Activated CD8-positive, alpha-beta T cell treated with anti-CD3 and anti-CD28 coated beads for 36 hours (primary cell): Measurements from ENCODE around the gene MAP4K3. TPM values are rescaled to one million over a fixed set of nuclear protein-coding genes. Genes with fewer than 3 reads are reported as not detected.

Source experiments
- ATAC-seq: fragments of 200-7000 bp; cut with Tn5 transposase; one replicate; pipeline ENCODE4 v1.10.0; 2021; ENCODE audit warnings: mild to moderate bottlenecking, moderate library complexity
- CTCF ChIA-PET: fragments of 350-600 bp; sonication (Branson Sonifier 250); formaldehyde crosslinking; loops from one replicate; lab custom pipeline; 2021; ENCODE audit warnings: antibody characterized with exemption; lab: Charles Lee
- POLR2A ChIA-PET: fragments of 350-600 bp; sonication (Branson Sonifier 250); formaldehyde crosslinking; loops from one replicate; lab custom pipeline; 2021; ENCODE audit warnings: antibody characterized with exemption; lab: Charles Lee
- DNase-seq: peaks from one replicate; pipeline ENCODE4 v3.0.0-alpha.2; 2020
- H3K27ac Mint-ChIP-seq: one replicate; pipeline ENCODE4 v1.8.0; 2021; ENCODE audit warnings: mild to moderate bottlenecking, mixed read lengths
- H3K27me3 Mint-ChIP-seq: one replicate; pipeline ENCODE4 v1.8.0; 2021; ENCODE audit warnings: mixed read lengths
- H3K36me3 Mint-ChIP-seq: one replicate; pipeline ENCODE4 v1.8.0; 2021; ENCODE audit warnings: low read depth, mixed read lengths
- H3K4me1 Mint-ChIP-seq: one replicate; pipeline ENCODE4 v1.8.0; 2021; ENCODE audit warnings: low read depth, mixed read lengths
- H3K4me3 Mint-ChIP-seq: one replicate; pipeline ENCODE4 v1.8.0; 2021; ENCODE audit warnings: mild to moderate bottlenecking, moderate library complexity, mixed read lengths
- H3K9me3 Mint-ChIP-seq: one replicate; pipeline ENCODE4 v1.8.0; 2021; ENCODE audit warnings: mixed read lengths
- CTCF ChIP-seq: fragments of 200-600 bp; IDR thresholded peaks from one replicate; pipeline ENCODE4 v1.8.0; 2022; ENCODE audit warnings: antibody characterized with exemption, mild to moderate bottlenecking
- intact Hi-C: fragments of 100-400 bp; cut with micrococcal nuclease; formaldehyde crosslinking; loops from one replicate; pipeline ENCODE4 v1.10.0; 2022
- total RNA-seq, 2 experiments: library from RNA; stranded (reverse); gene quantifications; one replicate each; pipeline ENCODE4 v1.2.3, GENCODE V29; 2021

The MAP4K3 gene
- total RNA-seq, 2 experiments from 2014 or later, result 6.5 to 12.5 TPM

GRCh38 chr2:39220136-39220535 is 216.9 kb downstream of the MAP4K3 start:
- intact Hi-C loops, result no loop called here
- Mint-ChIP-seq H3K27ac (no peak overlapping the region), H3K4me3 (no peak overlapping the region), H3K27me3 (no peaks in the 10 kb centered on the region), H3K4me1 (peaks cover 52% of the 10 kb centered on the region), H3K9me3 (no peaks in the 10 kb centered on the region), H3K36me3 (no peaks in the 10 kb centered on the region)
- ChIA-PET CTCF (interaction anchor here (2.2 kb wide), 1 partner anchor 10 kb away, joined by 7 read pairs; no protein-coding TSS in a partner anchor), POLR2A (interaction anchor here (2.2 kb wide), 1 partner anchor 469 kb away, joined by 10 read pairs; the partner anchor contains the start of gene SRSF7)
- TF ChIP-seq CTCF, result no peak
- DNase-seq (no peak), ATAC-seq (no peak)

GRCh38 chr2:39218391-39218790 is 218.7 kb downstream of the MAP4K3 start:
- Mint-ChIP-seq H3K4me3 (peak overlapping the region; percentile 22), H3K4me1 (peaks cover 57% of the 10 kb centered on the region), H3K27ac (peak overlapping the region; percentile 94), H3K9me3 (no peaks in the 10 kb centered on the region), H3K27me3 (no peaks in the 10 kb centered on the region), H3K36me3 (peaks cover 3% of the 10 kb centered on the region)
- ChIA-PET POLR2A (interaction anchor here (0.9 to 3.1 kb wide), 6 partner anchors 13 to 467 kb away, joined by 3 to 29 read pairs (median 12); partner anchors contain the start of genes SOS1 and SRSF7), CTCF (interaction anchor here (1.1 to 4.1 kb wide), 6 partner anchors 9 to 159 kb away, joined by 3 to 23 read pairs (median 16); partner anchors contain the start of gene SOS1)
- no peak for TF ChIP-seq CTCF
- intact Hi-C loops, result no loop called here
- DNase-seq (peak; percentile 46), ATAC-seq (no peak)

- Mint-ChIP-seq H3K9me3 (peaks cover 3% of the 10 kb centered on the region), H3K27ac (peak overlapping the region; percentile 94), H3K4me3 (peak overlapping the region; percentile 47), H3K27me3 (no peaks in the 10 kb centered on the region), H3K36me3 (peaks cover 7% of the 10 kb centered on the region), H3K4me1 (peaks cover 60% of the 10 kb centered on the region)
- TF ChIP-seq CTCF, result no peak
- peak; percentile 12 for DNase-seq
- ChIA-PET POLR2A (interaction anchor here (1.0 to 3.1 kb wide), 11 partner anchors 8 to 466 kb away, joined by 3 to 29 read pairs (median 5); partner anchors contain the start of genes SOS1 and SRSF7), CTCF (interaction anchor here (0.7 to 4.1 kb wide), 6 partner anchors 11 to 158 kb away, joined by 3 to 23 read pairs (median 15); partner anchors contain the start of gene SOS1)
- intact Hi-C loops, result loop anchor here (1.0 kb wide), 1 partner anchor 89 kb away; no protein-coding TSS in a partner anchor
- ATAC-seq, result peak; percentile 87
These were observed 219.9 kb downstream of the MAP4K3 start for GRCh38 chr2:39217192-39217550.

- ChIA-PET POLR2A (interaction anchor here (0.6 to 3.1 kb wide), 13 partner anchors 9 to 465 kb away, joined by 3 to 29 read pairs (median 5); partner anchors contain the start of genes SOS1 and SRSF7), CTCF (interaction anchor here (0.9 to 4.1 kb wide), 6 partner anchors 11 to 158 kb away, joined by 3 to 23 read pairs (median 15); partner anchors contain the start of gene SOS1)
- Mint-ChIP-seq H3K4me3 (peak overlapping the region; percentile 47), H3K9me3 (peaks cover 3% of the 10 kb centered on the region), H3K27me3 (no peaks in the 10 kb centered on the region), H3K36me3 (peaks cover 7% of the 10 kb centered on the region), H3K4me1 (peaks cover 63% of the 10 kb centered on the region), H3K27ac (peak overlapping the region; percentile 94)
- no peak for TF ChIP-seq CTCF
- DNase-seq (peak; percentile 89), ATAC-seq (peak; percentile 73)
- intact Hi-C loops, result loop anchor here (1.0 kb wide), 1 partner anchor 88 kb away; no protein-coding TSS in a partner anchor
These were observed 220.5 kb downstream of the MAP4K3 start for GRCh38 chr2:39216346-39217191.
